Progenitor cell of endocrine pancreas (in vitro differentiated cells): ENCODE results near the gene UCK2. TPM values are rescaled to one million over a fixed set of nuclear protein-coding genes. Genes with fewer than 3 reads are reported as not detected.

ENCODE experiments used
- DNase-seq: peaks from one replicate; pipeline ENCODE4 v3.0.0; 2021; ENCODE audit warnings: low spot score; ENCODE audit not compliant: unreplicated experiment
- H3K27ac Mint-ChIP-seq: 2 replicates; pipeline ENCODE4 v1.8.0; 2021; ENCODE audit warnings: mild to moderate bottlenecking, moderate library complexity, mixed read lengths
- H3K27me3 Mint-ChIP-seq: 2 replicates; pipeline ENCODE4 v1.8.0; 2021; ENCODE audit warnings: mixed read lengths
- H3K36me3 Mint-ChIP-seq: 2 replicates; pipeline ENCODE4 v1.8.0; 2022; ENCODE audit warnings: mixed read lengths; ENCODE audit not compliant: insufficient read depth
- H3K4me1 Mint-ChIP-seq: 2 replicates; pipeline ENCODE4 v1.8.0; 2021; ENCODE audit warnings: low read depth, mixed read lengths
- H3K4me3 Mint-ChIP-seq: 2 replicates; pipeline ENCODE4 v1.8.0; 2021; ENCODE audit warnings: low read depth, mild to moderate bottlenecking, moderate library complexity, mixed read lengths
- H3K9me3 Mint-ChIP-seq: 2 replicates; pipeline ENCODE4 v1.8.0; 2021; ENCODE audit warnings: low read depth, mixed read lengths
- CTCF ChIP-seq: fragments of 200-600 bp; sonication (generic); IDR thresholded peaks from one replicate; pipeline ENCODE4 v1.5.0; 2021; ENCODE audit warnings: antibody characterized with exemption, mild to moderate bottlenecking; ENCODE audit not compliant: unreplicated experiment
- total RNA-seq: library from RNA; stranded (reverse); gene quantifications from 2 replicates; pipeline ENCODE4 v1.2.1, GENCODE V29; 2021

UCK2 gene
- total RNA-seq, 1 donor from 2014 or later = 29.7 TPM

- H3K27me3 Mint-ChIP-seq = peaks cover 17% of the 10 kb centered on the region
- H3K4me1 Mint-ChIP-seq = no peaks in the 10 kb centered on the region
- no peak for DNase-seq
- no peaks in the 10 kb centered on the region for H3K36me3 Mint-ChIP-seq
- no peak overlapping the region for H3K4me3 Mint-ChIP-seq
- TF ChIP-seq CTCF = no peak
- H3K27ac Mint-ChIP-seq = no peak overlapping the region
- no peaks in the 10 kb centered on the region for H3K9me3 Mint-ChIP-seq
Observed at GRCh38 chr1:165960136-165960535, 132.7 kb downstream of the UCK2 start.

- no peaks in the 10 kb centered on the region for H3K36me3 Mint-ChIP-seq
- DNase-seq = no peak
- TF ChIP-seq CTCF = no peak
- no peaks in the 10 kb centered on the region for H3K4me1 Mint-ChIP-seq
- no peaks in the 10 kb centered on the region for H3K9me3 Mint-ChIP-seq
- H3K27me3 Mint-ChIP-seq = peaks cover 17% of the 10 kb centered on the region
- H3K4me3 Mint-ChIP-seq = no peak overlapping the region
- H3K27ac Mint-ChIP-seq = no peak overlapping the region
Observed at GRCh38 chr1:165960881-165961280, 133.5 kb downstream of the UCK2 start.

Other genes with a start within 250 kb of the UCK2 start
- 128 and 136 TPM in 2 replicates for gene MGST3, start 196.4 kb upstream of the UCK2 start, total RNA-seq
- gene ALDH9A1, start 129.1 kb upstream of the UCK2 start, total RNA-seq = 37.3 and 39.0 TPM in 2 replicates
- gene TMCO1, start 58.7 kb upstream of the UCK2 start, total RNA-seq = 99.4 and 102 TPM in 2 replicates